ENCODE results near the gene ITGB7. TPM values are rescaled to one million over a fixed set of nuclear protein-coding genes. Genes with fewer than 3 reads are reported as not detected.

ITGB7 gene
- total and polyA plus RNA-seq, 9 of the 15 experiments (the other 6 are each of a cell fraction or from before 2014, with no cell fraction given): 0.06 to 2.0 (median 0.67) TPM

GRCh38 chr12:53159195-53159839, 47.7 kb downstream of the ITGB7 start (continued):
- TF ChIP-seq ZNF766 (CRISPR knock-in tag; conservative IDR thresholded peaks at IDR 0.05): no peak
- no peak for TF ChIP-seq RBM17 (IDR thresholded peaks at IDR 0.05; ENCODE audit: borderline replicate concordance, low read depth, low read length)
- TF ChIP-seq YY1 (IDR thresholded peaks at IDR 0.05; ENCODE audit: borderline replicate concordance in 1 of 3, control insufficient read depth in 1 of 3, extremely low read depth in 1 of 3, insufficient read depth in 3 of 3, insufficient read length in 1 of 3, insufficient replicate concordance in 2 of 3, low read depth in 1 of 3, low read length in 2 of 3): peak in 2 of 3 experiments; percentile 35 to 40
- TF ChIP-seq TAF1 (IDR thresholded peaks at IDR 0.05; ENCODE audit: control insufficient read depth, extremely low read depth, insufficient read depth, low read length, severe bottlenecking): peak; percentile 53
- TF ChIP-seq, protein P1, sequence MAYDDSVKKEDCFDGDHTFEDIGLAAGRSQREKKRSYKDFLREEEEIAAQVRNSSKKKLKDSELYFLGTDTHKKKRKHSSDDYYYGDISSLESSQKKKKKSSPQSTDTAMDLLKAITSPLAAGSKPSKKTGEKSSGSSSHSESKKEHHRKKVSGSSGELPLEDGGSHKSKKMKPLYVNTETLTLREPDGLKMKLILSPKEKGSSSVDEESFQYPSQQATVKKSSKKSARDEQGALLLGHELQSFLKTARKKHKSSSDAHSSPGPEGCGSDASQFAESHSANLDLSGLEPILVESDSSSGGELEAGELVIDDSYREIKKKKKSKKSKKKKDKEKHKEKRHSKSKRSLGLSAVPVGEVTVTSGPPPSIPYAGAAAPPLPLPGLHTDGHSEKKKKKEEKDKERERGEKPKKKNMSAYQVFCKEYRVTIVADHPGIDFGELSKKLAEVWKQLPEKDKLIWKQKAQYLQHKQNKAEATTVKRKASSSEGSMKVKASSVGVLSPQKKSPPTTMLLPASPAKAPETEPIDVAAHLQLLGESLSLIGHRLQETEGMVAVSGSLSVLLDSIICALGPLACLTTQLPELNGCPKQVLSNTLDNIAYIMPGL (CRISPR knock-in tag; IDR thresholded peaks at IDR 0.05): no peak
- no peak for TF ChIP-seq CHCHD3 (CRISPR knock-in tag; IDR thresholded peaks at IDR 0.05)
- TF ChIP-seq BHLHE40 (IDR thresholded peaks at IDR 0.05; ENCODE audit: low read length): peak; percentile 49; the same call in 1 of the 2 replicates
- no peak for TF ChIP-seq ZBTB1 (CRISPR knock-in tag; IDR thresholded peaks at IDR 0.05; ENCODE audit: borderline replicate concordance, low read depth)
- TF ChIP-seq ZNF197 (CRISPR knock-in tag; IDR thresholded peaks at IDR 0.05; ENCODE audit: low read depth): no peak
- 0 out of 2 replicates have a peak, but pooled peaks have one; percentile 36 for TF ChIP-seq ETV5 (CRISPR knock-in tag; IDR thresholded peaks at IDR 0.05; ENCODE audit: low read depth)
- peak; percentile 56; the same call in 1 of the 2 replicates for TF ChIP-seq EP300 (IDR thresholded peaks at IDR 0.05; ENCODE audit: low read length)
- TF ChIP-seq NONO (IDR thresholded peaks at IDR 0.05; ENCODE audit: low read depth in 2 of 2, low read length in 1 of 2): no peak
- TF ChIP-seq IFI16 (CRISPR knock-in tag; IDR thresholded peaks at IDR 0.05): no peak
- TF ChIP-seq GABPA (tag; conservative IDR thresholded peaks at IDR 0.05; ENCODE audit: low read depth): no peak
- TF ChIP-seq POLR2AphosphoS5 (IDR thresholded peaks at IDR 0.05; ENCODE audit: control insufficient read depth, insufficient read depth, low read depth, low read length): no peak
- TF ChIP-seq ZNF717 (CRISPR knock-in tag; IDR thresholded peaks at IDR 0.05): no peak
- no peak for TF ChIP-seq SRSF1 (IDR thresholded peaks at IDR 0.05; ENCODE audit: low read depth, low read length)
- TF ChIP-seq ELF2 (CRISPR knock-in tag; IDR thresholded peaks at IDR 0.05): no peak
- peak; percentile 41 for TF ChIP-seq SMAD1 (IDR thresholded peaks at IDR 0.05; ENCODE audit: low read depth, low read length, partially characterized antibody)
- TF ChIP-seq ZNF79 (CRISPR knock-in tag; IDR thresholded peaks at IDR 0.05; ENCODE audit: low read depth): no peak
- TF ChIP-seq SRSF7 (optimal IDR thresholded peaks at IDR 0.05; ENCODE audit: low read depth, low read length): no peak
